Esophagus (tissue), 2 donors: Measurements from ENCODE around the gene REPIN1. TPM values are rescaled to one million over a fixed set of nuclear protein-coding genes. Genes with fewer than 3 reads are reported as not detected.

ENCODE experiments used
- H3K27ac ChIP-seq, 2 donors: one replicate each; pipeline ENCODE4 v1.5.1; 2013; ENCODE audit warnings: low read depth in 2 of 2, mild to moderate bottlenecking in 2 of 2, inconsistent platforms in 1 of 2, low read length in 1 of 2, moderate library complexity in 1 of 2
- H3K27me3 ChIP-seq, 2 donors: one replicate each; pipeline ENCODE4 v1.6.1; 2013; ENCODE audit warnings: low read length in 2 of 2, control low read depth in 1 of 2, mild to moderate bottlenecking in 1 of 2; ENCODE audit not compliant: insufficient read depth in 2 of 2, control insufficient read depth in 1 of 2
- H3K36me3 ChIP-seq, 2 donors: one replicate each; pipeline ENCODE4 v1.6.1; 2013; ENCODE audit warnings: low read length in 1 of 2; ENCODE audit not compliant: control insufficient read depth in 2 of 2, insufficient read depth in 2 of 2
- H3K4me1 ChIP-seq, 2 donors: one replicate each; pipeline ENCODE4 v1.6.1; 2013; ENCODE audit warnings: low read length in 1 of 2; ENCODE audit not compliant: control insufficient read depth in 2 of 2, insufficient read depth in 2 of 2
- H3K4me3 ChIP-seq, 2 donors: one replicate each; pipeline ENCODE4 v1.5.1; 2013; ENCODE audit warnings: low read length in 2 of 2, mild to moderate bottlenecking in 2 of 2, low read depth in 1 of 2, moderate library complexity in 1 of 2
- H3K9me3 ChIP-seq, 2 donors: one replicate each; pipeline ENCODE4 v1.6.1; 2013; ENCODE audit warnings: mild to moderate bottlenecking in 2 of 2, low read depth in 1 of 2, low read length in 1 of 2, moderate library complexity in 1 of 2; ENCODE audit not compliant: control insufficient read depth in 2 of 2, insufficient read depth in 1 of 2
- WGBS, 2 donors: extraction: QIAGEN DNeasy Blood & Tissue Kit; methylation state at CpG; one replicate each; pipeline ENCODE4 v1.1.7; 2013; 5-methylcytosine and 5-hydroxymethylcytosine counted together
- polyA plus RNA-seq, 2 donors: library from polyadenylated mRNA; stranded (reverse); fragments of 200-250 nt; gene quantifications; one replicate each; pipeline ENCODE4 v1.2.3, GENCODE V29; 2013
- donor health status: healthy with polysubstance abuse.
- donor health status: Bipolar disorder and iron deficiency.

Gene REPIN1
- polyA plus RNA-seq, 2 donors: 22.7 to 32.6 TPM

- Histone ChIP-seq H3K27ac (peak overlapping the region; percentile 47 to 52), H3K36me3 (peaks cover 0 to 15% of the 10 kb centered on the region in 2 donors), H3K27me3 (no peaks in the 10 kb centered on the region), H3K4me3 (no peak overlapping the region), H3K9me3 (peaks cover 0 to 2% of the 10 kb centered on the region in 2 donors), H3K4me1 (peaks cover 3 to 24% of the 10 kb centered on the region in 2 donors)
- WGBS, 2 donors: 50 to 61% methylated on average over 6 of the region's 6 CpGs
Measured at GRCh38 chr7:150335774-150336112, 32.9 kb upstream of the REPIN1 start.

- H3K4me1 ChIP-seq: peaks cover 6 to 24% of the 10 kb centered on the region in 2 donors
- peaks cover 0 to 2% of the 10 kb centered on the region in 2 donors for H3K9me3 ChIP-seq
- 84 to 94% methylated on average over 14 of the region's 14 CpGs for WGBS, 2 donors
- peaks cover 0 to 8% of the 10 kb centered on the region in 2 donors for H3K27me3 ChIP-seq
- H3K36me3 ChIP-seq: peaks cover 0 to 12% of the 10 kb centered on the region in 2 donors
- no peak overlapping the region for H3K27ac ChIP-seq
- H3K4me3 ChIP-seq: no peak overlapping the region
Measured at GRCh38 chr7:150336746-150337145, 31.9 kb upstream of the REPIN1 start.

GRCh38 chr7:150337179-150337578, 31.4 kb upstream of the REPIN1 start:
- Histone ChIP-seq H3K4me3 (no peak overlapping the region), H3K27me3 (peaks cover 0 to 8% of the 10 kb centered on the region in 2 donors), H3K36me3 (peaks cover 0 to 12% of the 10 kb centered on the region in 2 donors), H3K4me1 (peaks cover 6 to 24% of the 10 kb centered on the region in 2 donors), H3K9me3 (peaks cover 0 to 2% of the 10 kb centered on the region in 2 donors), H3K27ac (no peak overlapping the region)
- 73 to 87% methylated on average over 18 of the region's 18 CpGs for WGBS, 2 donors

GRCh38 chr7:150337659-150338081, 31.0 kb upstream of the REPIN1 start:
- no peak overlapping the region for H3K4me3 ChIP-seq
- peaks cover 0 to 8% of the 10 kb centered on the region in 2 donors for H3K27me3 ChIP-seq
- H3K27ac ChIP-seq: no peak overlapping the region
- H3K9me3 ChIP-seq: peaks cover 0 to 2% of the 10 kb centered on the region in 2 donors
- WGBS, 2 donors: 81 to 85% methylated on average over 6 of the region's 6 CpGs
- H3K4me1 ChIP-seq: peaks cover 6 to 24% of the 10 kb centered on the region in 2 donors
- H3K36me3 ChIP-seq: peaks cover 0 to 12% of the 10 kb centered on the region in 2 donors

- Histone ChIP-seq H3K27ac (peak overlapping the region in 1 of 2 donors; percentile 6), H3K36me3 (peaks cover 0 to 12% of the 10 kb centered on the region in 2 donors), H3K27me3 (peaks cover 0 to 8% of the 10 kb centered on the region in 2 donors), H3K4me3 (no peak overlapping the region), H3K9me3 (peaks cover 0 to 2% of the 10 kb centered on the region in 2 donors), H3K4me1 (peaks cover 6 to 24% of the 10 kb centered on the region in 2 donors)
- 80 to 83% methylated on average over 11 of the region's 11 CpGs for WGBS, 2 donors
Measured at GRCh38 chr7:150338166-150338829, 30.3 kb upstream of the REPIN1 start.

GRCh38 chr7:150339409-150339809, 29.2 kb upstream of the REPIN1 start:
- peaks cover 0 to 9% of the 10 kb centered on the region in 2 donors for H3K36me3 ChIP-seq
- peaks cover 4 to 24% of the 10 kb centered on the region in 2 donors for H3K4me1 ChIP-seq
- H3K4me3 ChIP-seq: no peak overlapping the region
- H3K27me3 ChIP-seq: peaks cover 0 to 8% of the 10 kb centered on the region in 2 donors
- H3K9me3 ChIP-seq: peaks cover 0 to 4% of the 10 kb centered on the region in 2 donors
- 49 to 55% methylated on average over 9 of the region's 9 CpGs for WGBS, 2 donors
- H3K27ac ChIP-seq: peak overlapping the region in 1 of 2 donors; percentile 16

GRCh38 chr7:150340024-150340749, 28.4 kb upstream of the REPIN1 start:
- peaks cover 0 to 9% of the 10 kb centered on the region in 2 donors for H3K36me3 ChIP-seq
- peaks cover 0 to 4% of the 10 kb centered on the region in 2 donors for H3K9me3 ChIP-seq
- WGBS, 2 donors: 15 to 18% methylated on average over 38 to 39 of the region's 39 CpGs
- H3K4me1 ChIP-seq: peaks cover 3 to 24% of the 10 kb centered on the region in 2 donors
- peak overlapping the region; percentile 32 to 34 for H3K4me3 ChIP-seq
- peak overlapping the region; percentile 37 to 48 for H3K27ac ChIP-seq
- peaks cover 0 to 8% of the 10 kb centered on the region in 2 donors for H3K27me3 ChIP-seq

- Histone ChIP-seq H3K4me3 (peak overlapping the region; percentile 30 to 32), H3K27me3 (peaks cover 0 to 8% of the 10 kb centered on the region in 2 donors), H3K27ac (peak overlapping the region; percentile 34 to 71), H3K4me1 (peaks cover 3 to 24% of the 10 kb centered on the region in 2 donors), H3K36me3 (peaks cover 0 to 9% of the 10 kb centered on the region in 2 donors), H3K9me3 (peaks cover 0 to 4% of the 10 kb centered on the region in 2 donors)
- 7% methylated on average over 25 to 29 of the region's 29 CpGs for WGBS, 2 donors
Measured at GRCh38 chr7:150340875-150341262, 27.8 kb upstream of the REPIN1 start.

GRCh38 chr7:150341263-150342120, 27.1 kb upstream of the REPIN1 start, which contains the start of gene RARRES2:
Gene RARRES2 (minus strand): TSS chr7:150341629. CDS start chr7:150340609, 1,020 bp downstream.
- H3K9me3 ChIP-seq: peaks cover 0 to 4% of the 10 kb centered on the region in 2 donors
- peak within 1 kb of the TSS; percentile 32 to 34 for H3K4me3 ChIP-seq
- H3K27ac ChIP-seq: peak within 1 kb of the TSS; percentile 37 to 71
- H3K4me1 ChIP-seq: peaks cover 3 to 22% of the 10 kb centered on the region in 2 donors
- H3K36me3 ChIP-seq: peaks cover 0 to 9% of the 10 kb centered on the region in 2 donors
- peaks cover 0 to 8% of the 10 kb centered on the region in 2 donors for H3K27me3 ChIP-seq
- WGBS, 2 donors: 14 to 22% methylated on average over 36 to 49 of the region's 49 CpGs
